HG02571 (cell line): ENCODE results near the gene SLC4A2.
"Not testable (repeated sequence)": the region's sequence is repeated elsewhere in the genome, so short reads cannot be mapped to it uniquely, and the experiment has no call there.

Experiments used
- ATAC-seq: cut with Tn5 transposase; IDR thresholded peaks from one replicate; pipeline ENCODE4 v1.9.1; 2021; ENCODE audit warnings: mild to moderate bottlenecking, moderate library complexity; ENCODE audit not compliant: unreplicated experiment

SLC4A2 gene

GRCh38 chr7:151025924-151026671, 33.3 kb upstream of the SLC4A2 start:
- ATAC-seq = no peak

- not testable (repeated sequence) for ATAC-seq
These were observed 32.3 kb upstream of the SLC4A2 start for GRCh38 chr7:151026771-151027727.

DNA sequence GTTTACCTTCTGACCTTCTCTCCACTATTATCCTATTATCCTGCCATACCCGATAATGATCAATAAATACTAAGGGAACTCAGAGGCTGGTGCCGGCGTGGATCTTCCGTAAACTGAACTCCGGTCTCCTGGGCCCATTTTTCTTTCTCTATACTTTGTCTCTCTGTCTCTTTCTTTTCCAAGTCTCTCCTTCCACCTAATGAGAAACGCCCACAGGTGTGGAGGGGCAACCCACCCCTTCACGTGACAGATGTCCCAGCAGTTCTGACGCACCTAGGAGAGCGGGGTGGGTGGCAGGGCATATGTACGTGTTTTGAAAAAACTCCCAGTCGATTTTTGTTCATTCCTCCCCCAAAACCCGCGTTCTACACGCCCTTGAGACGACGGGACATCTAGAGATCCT, 31.7 kb upstream of the SLC4A2 start:
- ATAC-seq = peak; percentile 1

DNA sequence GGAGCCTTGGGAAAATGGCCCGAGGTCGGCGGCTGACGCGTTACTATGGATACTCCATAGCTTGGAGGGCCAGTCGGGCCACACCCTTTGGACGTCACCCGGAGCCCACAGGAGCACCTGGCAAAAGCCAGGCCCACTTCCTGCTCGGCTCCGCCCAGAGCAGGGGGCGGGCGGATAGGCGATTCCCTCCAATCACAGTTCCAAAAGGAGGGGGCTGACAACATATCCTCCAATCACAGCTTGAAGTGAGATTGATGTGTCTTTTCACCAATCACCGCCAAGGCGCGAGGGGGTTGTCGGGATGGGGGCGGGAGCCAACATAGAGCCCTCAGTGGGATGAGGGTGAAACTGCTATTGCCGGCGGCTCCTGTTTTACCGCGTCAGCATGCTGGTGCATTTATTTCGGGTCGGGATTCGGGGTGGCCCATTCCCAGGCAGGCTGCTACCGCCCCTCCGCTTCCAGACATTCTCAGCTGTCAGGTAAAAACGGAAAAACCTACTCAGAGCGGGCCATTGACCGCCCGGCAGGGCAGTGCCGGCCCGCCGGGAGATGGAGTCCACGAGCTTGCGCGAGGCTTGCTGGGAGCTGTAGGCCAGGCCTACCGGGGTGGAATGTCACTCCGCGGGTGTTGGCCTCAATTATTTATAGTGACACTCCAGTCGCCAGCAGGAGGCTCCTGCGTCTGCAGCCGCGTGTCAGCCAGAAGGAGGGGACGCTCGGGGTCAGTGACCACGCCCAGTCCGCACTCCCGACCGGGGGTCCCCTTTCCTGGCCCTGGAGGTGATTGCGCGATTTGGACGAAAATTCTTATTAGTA, 31.1 kb upstream of the SLC4A2 start, which contains the start of gene ABCB8:
TSS of gene ABCB8 (plus strand) at position 320 of the 817 bp plus-strand sequence. CDS start at position 386, 66 bp downstream.
- peak; percentile 97 for ATAC-seq

GRCh38 chr7:151028948-151029501, 30.4 kb upstream of the SLC4A2 start:
- ATAC-seq = no peak

GRCh38 chr7:151031011-151031410, 28.4 kb upstream of the SLC4A2 start:
- no peak for ATAC-seq

GRCh38 chr7:151032936-151033863, 26.2 kb upstream of the SLC4A2 start:
- ATAC-seq = no peak

GRCh38 chr7:151033864-151034249, 25.5 kb upstream of the SLC4A2 start:
- ATAC-seq = no peak

GRCh38 chr7:151034312-151035025, 24.9 kb upstream of the SLC4A2 start:
- ATAC-seq = no peak

DNA sequence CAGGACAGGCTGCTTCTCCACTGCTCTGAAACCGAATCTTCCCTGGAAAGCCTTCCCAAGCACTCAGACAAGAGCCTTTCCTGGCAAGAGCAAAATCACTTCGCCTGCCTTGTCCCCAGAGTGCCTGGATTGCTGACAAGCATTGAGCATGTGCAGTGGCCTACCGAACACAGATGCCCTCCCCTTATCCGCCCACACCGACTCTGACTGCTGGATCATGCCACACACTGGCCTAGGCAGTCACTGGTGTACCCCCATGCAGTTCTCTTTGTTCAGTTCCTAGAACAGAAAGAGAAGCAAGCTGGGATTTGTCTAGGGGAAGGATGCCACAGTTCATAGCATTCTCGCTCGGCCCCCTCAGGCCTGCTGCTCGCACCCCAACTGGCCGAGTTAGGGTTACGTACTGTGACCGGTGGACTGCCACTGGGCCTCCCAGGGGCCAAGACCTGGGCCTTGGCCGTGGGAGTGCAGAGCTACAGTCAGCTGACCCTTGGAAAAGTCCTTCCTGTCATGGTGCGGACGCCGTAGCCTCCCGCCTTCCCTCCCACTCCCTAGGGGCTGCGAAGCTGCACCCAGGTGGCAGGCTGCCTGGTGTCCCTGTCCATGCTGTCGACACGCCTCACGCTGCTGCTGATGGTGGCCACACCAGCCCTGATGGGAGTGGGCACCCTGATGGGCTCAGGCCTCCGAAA, 24.2 kb upstream of the SLC4A2 start:
- no peak for ATAC-seq

GRCh38 chr7:151035902-151036301, 23.5 kb upstream of the SLC4A2 start:
- no peak for ATAC-seq

DNA sequence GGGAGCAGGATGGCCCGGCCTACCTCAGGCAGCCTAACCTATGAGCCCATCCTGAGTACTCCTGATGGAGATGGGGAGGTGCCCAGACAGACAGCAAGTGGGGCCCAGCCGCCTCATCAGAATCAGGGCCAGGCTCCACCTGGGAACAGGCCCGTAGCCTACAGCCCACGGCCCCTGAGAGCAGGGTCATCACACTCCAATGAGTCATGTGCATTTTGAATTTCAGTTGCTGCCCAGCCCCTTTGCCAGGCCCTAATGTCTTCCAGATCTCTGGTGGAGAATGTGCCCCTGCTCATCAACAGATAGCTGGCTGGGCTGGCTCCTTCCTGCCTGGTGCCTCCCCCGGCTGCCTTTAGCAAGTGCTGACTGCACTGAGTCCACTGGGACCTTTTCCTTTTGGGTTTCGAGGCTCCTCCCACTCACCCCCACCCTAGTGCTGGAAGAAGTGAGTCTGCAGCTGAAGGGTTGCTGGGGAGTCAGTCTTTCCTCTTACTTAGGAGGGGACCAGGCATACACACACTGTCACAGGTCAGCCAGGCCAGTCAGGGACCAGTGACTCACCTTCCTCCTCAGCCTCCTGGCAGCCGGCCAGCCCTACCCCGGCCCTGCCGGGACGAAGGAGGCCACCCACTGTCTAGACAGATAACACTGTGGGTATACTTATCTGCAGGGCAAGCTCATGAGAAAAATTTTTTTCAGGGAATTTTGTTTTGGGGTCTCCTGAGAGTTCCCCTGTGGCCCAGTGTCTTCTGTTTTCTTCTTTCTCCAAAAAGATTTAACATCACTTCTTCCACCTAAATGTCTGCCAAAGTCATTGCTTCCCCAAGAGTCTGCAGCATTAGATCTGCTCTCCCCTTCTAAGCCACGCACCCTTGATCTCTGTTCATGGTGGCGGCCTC, 20.2 kb upstream of the SLC4A2 start:
- ATAC-seq = no peak

DNA sequence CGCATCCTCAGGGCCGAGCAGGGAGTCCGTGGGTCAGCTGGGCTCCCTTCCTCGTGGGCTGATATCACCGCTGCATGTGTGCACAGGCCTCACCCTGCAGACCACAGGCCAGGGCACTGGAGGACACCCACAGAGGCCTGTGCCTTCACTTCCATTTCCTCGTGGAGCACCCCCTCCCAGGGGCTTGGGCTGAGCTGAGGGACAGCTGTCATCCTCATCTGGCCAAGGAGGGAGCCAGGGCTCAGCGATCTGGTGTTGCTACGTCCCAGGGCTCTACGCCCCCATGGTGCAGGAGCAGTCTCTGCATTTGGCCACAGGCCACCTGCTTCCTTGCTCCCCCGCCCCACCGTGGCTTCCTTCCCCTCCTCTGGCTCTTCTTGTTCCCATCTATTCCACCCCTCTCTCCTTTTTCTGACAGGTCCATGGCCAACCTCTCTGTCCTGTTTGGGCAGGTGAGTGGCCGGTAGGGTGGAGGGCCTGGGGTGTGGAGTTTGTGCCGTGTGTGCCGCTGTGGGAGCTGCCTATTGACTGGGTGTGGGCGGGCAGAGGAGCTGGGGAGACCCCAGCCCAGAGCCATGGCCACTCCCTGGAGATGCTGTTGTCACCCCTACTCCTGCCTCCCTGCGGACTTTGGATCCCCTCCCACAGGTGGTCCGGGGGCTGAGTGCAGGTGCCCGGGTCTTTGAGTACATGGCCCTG, 19.4 kb upstream of the SLC4A2 start:
- no peak for ATAC-seq

DNA sequence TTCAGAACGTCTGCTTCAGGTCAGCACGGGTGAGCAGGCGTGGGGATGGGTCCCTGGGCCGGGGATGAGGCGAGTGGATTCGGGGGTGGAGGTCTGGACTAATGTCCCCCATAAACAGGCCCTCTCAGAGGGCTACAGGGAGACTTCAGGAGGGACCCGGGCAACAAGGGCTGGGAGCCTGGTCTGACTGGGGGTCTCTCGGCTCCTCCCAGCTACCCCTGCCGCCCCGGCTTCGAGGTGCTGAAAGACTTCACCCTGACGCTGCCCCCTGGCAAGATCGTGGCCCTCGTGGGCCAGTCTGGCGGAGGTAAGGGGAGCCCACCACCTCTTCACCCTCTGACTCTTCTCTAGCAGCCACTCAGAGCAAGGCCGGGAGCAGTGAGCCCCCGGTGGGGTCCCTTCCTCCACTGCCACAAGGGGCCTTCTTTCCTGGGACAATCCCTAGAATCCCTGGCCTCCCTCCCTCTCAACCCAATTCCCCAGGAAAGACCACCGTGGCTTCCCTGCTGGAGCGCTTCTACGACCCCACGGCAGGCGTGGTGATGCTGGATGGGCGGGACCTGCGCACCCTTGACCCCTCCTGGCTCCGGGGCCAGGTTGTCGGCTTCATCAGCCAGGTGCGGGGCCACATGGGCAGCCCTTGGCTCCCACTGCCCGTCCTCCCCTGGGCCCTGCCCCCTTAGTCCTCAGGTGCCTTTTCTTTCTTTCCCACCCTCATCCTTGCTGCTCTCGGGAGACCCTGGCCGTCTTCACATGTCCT, 18.6 kb upstream of the SLC4A2 start:
- ATAC-seq = no peak

DNA sequence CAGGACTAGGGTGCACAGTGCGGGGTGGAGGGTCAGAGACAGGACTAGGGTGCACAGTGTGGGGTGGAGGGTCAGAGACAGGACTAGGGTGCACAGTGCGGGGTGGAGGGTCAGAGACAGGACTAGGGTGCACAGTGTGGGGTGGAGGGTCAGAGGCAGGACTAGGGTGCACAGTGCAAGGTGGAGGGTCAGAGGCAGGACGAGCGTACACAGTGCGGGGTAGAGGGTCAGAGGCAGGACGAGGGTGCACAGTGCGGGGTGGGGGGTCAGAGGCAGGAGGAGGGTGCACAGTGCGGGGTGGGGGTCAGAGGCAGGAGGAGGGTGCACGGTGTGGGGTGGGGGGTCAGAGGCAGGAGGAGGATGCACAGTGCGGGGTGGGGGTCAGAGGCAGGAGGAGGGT, 15.9 kb upstream of the SLC4A2 start:
- ATAC-seq = not testable (repeated sequence)

DNA sequence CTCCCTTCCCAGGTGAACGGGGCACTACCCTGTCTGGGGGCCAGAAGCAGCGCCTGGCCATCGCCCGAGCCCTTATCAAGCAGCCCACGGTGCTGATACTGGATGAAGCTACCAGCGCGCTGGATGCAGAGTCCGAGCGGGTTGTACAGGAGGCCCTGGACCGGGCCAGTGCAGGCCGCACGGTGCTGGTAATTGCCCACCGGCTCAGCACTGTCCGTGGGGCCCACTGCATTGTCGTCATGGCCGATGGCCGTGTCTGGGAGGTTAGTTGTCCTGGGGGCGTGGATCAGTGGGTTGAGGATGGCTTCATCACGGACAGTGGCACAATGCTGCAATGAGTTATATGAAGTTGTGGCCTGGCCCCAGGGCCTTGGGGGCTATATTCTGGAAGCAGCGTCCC, 15.4 kb upstream of the SLC4A2 start:
- no peak for ATAC-seq
